IMR-90 (cell line): ENCODE measurements around the gene BARX1. TPM values are rescaled to one million over a fixed set of nuclear protein-coding genes. Genes with fewer than 3 reads are reported as not detected.

Experiments used
- ATAC-seq: fragments of 200-7000 bp; cut with Tn5 transposase; 2 replicates; pipeline ENCODE4 v1.9.1; 2020; ENCODE audit warnings: low read depth, mild to moderate bottlenecking, moderate library complexity
- BruUV-seq: library from RNA; stranded (reverse); fragments of 400-500 nt; replicated peaks from 2 replicates; lab custom pipeline; 2021; lab: Mats Ljungman, UMichigan
- CTCF ChIA-PET: fragments of 300-600 bp; formaldehyde crosslinking; extraction: SDS; loops from one replicate; lab custom pipeline; 2021; ENCODE audit warnings: antibody characterized with exemption; lab: Yijun Ruan, JAX
- POLR2A ChIA-PET: fragments of 300-600 bp; sonication (Branson Sonifier 250); formaldehyde crosslinking; loops from one replicate; lab custom pipeline; 2022; ENCODE audit warnings: antibody characterized with exemption; ENCODE audit not compliant: unreplicated experiment; lab: Charles Lee
- DNase-seq: peaks from one replicate; pipeline ENCODE4 v3.0.0; 2013
- H2AFZ ChIP-seq: replicated peaks from 2 replicates; pipeline ENCODE3; 2013; ENCODE audit warnings: low read length, mild to moderate bottlenecking; ENCODE audit not compliant: poor library complexity
- H2AK5ac ChIP-seq: 2 replicates; pipeline ENCODE4 v1.6.1; 2013; ENCODE audit warnings: low read depth, low read length, inconsistent platforms
- H2AK9ac ChIP-seq: replicated peaks from 2 replicates; pipeline ENCODE3; 2013; ENCODE audit warnings: mild to moderate bottlenecking, low read depth, low read length, moderate library complexity; ENCODE audit not compliant: poor library complexity
- H2BK120ac ChIP-seq: 2 replicates; pipeline ENCODE4 v1.6.1; 2013; ENCODE audit warnings: low read depth, low read length, inconsistent platforms
- H2BK15ac ChIP-seq: 3 replicates; pipeline ENCODE4 v1.6.1; 2013; ENCODE audit warnings: low read depth, low read length, inconsistent platforms
- H2BK20ac ChIP-seq: 2 replicates; pipeline ENCODE4 v1.6.1; 2013; ENCODE audit warnings: low read depth, mild to moderate bottlenecking, inconsistent platforms, low read length, moderate library complexity
- H2BK5ac ChIP-seq: 2 replicates; pipeline ENCODE4 v1.6.1; 2013; ENCODE audit warnings: mild to moderate bottlenecking, low read depth, low read length, inconsistent platforms; ENCODE audit not compliant: poor library complexity, severe bottlenecking
- H3K14ac ChIP-seq: replicated peaks from 2 replicates; pipeline ENCODE4 v1.6.1; 2013; ENCODE audit warnings: low read depth, low read length, inconsistent platforms
- H3K18ac ChIP-seq: 2 replicates; pipeline ENCODE4 v1.6.1; 2013; ENCODE audit warnings: low read depth, low read length, control low read depth
- H3K23ac ChIP-seq: 2 replicates; pipeline ENCODE4 v1.6.1; 2013; ENCODE audit warnings: low read depth, low read length, inconsistent platforms
- H3K27ac ChIP-seq: 2 replicates; pipeline ENCODE4 v1.5.1; 2013; ENCODE audit warnings: mild to moderate bottlenecking, control low read depth, low read length; ENCODE audit not compliant: insufficient read depth
- H3K27me3 ChIP-seq: 2 replicates; pipeline ENCODE4 v1.6.1; 2013; ENCODE audit warnings: low read length; ENCODE audit not compliant: control insufficient read depth, insufficient read depth
- H3K36me3 ChIP-seq: 2 replicates; pipeline ENCODE4 v1.6.1; 2013; ENCODE audit warnings: low read length, mixed read lengths; ENCODE audit not compliant: control insufficient read depth, insufficient read depth
- H3K4ac ChIP-seq: 2 replicates; pipeline ENCODE4 v1.6.1; 2013; ENCODE audit warnings: low read depth, low read length, inconsistent platforms
- H3K4me1 ChIP-seq: 2 replicates; pipeline ENCODE4 v1.6.1; 2013; ENCODE audit warnings: low read length, mixed read lengths; ENCODE audit not compliant: control insufficient read depth, insufficient read depth
- H3K4me2 ChIP-seq: 2 replicates; pipeline ENCODE4 v1.6.1; 2013; ENCODE audit warnings: low read depth, mild to moderate bottlenecking, control low read depth, low read length, moderate library complexity
- H3K4me3 ChIP-seq: 2 replicates; pipeline ENCODE4 v1.5.1; 2013; ENCODE audit warnings: low read depth, mild to moderate bottlenecking, control low read depth, low read length, moderate library complexity; ENCODE audit not compliant: insufficient read depth
- H3K56ac ChIP-seq: 2 replicates; pipeline ENCODE4 v1.6.1; 2013; ENCODE audit warnings: low read length, inconsistent platforms; ENCODE audit not compliant: insufficient read depth; ENCODE audit errors: extremely low read depth
- H3K79me1 ChIP-seq, 2 experiments: 2 replicates each; pipeline ENCODE4 v1.6.1; 2013; ENCODE audit warnings: low read length in 2 of 2, inconsistent platforms in 1 of 2, low read depth in 1 of 2
- H3K9ac ChIP-seq: 2 replicates; pipeline ENCODE4 v1.6.1; 2013; ENCODE audit warnings: low read depth, low read length, control low read depth
- H3K9me1 ChIP-seq: 2 replicates; pipeline ENCODE4 v1.6.1; 2013; ENCODE audit warnings: low read length, inconsistent platforms; ENCODE audit not compliant: insufficient read depth
- H3K9me3 ChIP-seq: 2 replicates; pipeline ENCODE4 v1.6.1; 2013; ENCODE audit warnings: low read length; ENCODE audit not compliant: control insufficient read depth, insufficient read depth
- H4K20me1 ChIP-seq: 2 replicates; pipeline ENCODE4 v1.6.1; 2013; ENCODE audit warnings: low read length, inconsistent platforms; ENCODE audit not compliant: insufficient read depth
- H4K5ac ChIP-seq: 2 replicates; pipeline ENCODE4 v1.6.1; 2013; ENCODE audit warnings: mild to moderate bottlenecking, low read depth, low read length, control low read depth
- H4K8ac ChIP-seq, 2 experiments: 2 replicates each; pipeline ENCODE4 v1.6.1; 2013; ENCODE audit warnings: low read depth in 2 of 2, low read length in 2 of 2, control low read depth in 1 of 2, inconsistent platforms in 1 of 2
- H4K91ac ChIP-seq: 2 replicates; pipeline ENCODE4 v1.6.1; 2013; ENCODE audit warnings: low read depth, low read length, inconsistent platforms; ENCODE audit not compliant: insufficient read depth
- MAZ ChIP-seq: IDR thresholded peaks from 2 replicates; pipeline ENCODE4 v1.6.1; 2012; ENCODE audit warnings: low read depth, mild to moderate bottlenecking, low read length, improper control_type of control experiment, moderate library complexity, borderline replicate concordance
- MXI1 ChIP-seq: IDR thresholded peaks from 2 replicates; pipeline ENCODE4 v1.6.1; 2012; ENCODE audit warnings: low read depth, mild to moderate bottlenecking, low read length, moderate library complexity, borderline replicate concordance
- WGBS, 2 experiments: methylation state at CpG; one replicate each; pipeline versions ENCODE4 v1.1.5 to v1.1.7; 2013; ENCODE audit warnings: missing lambda C conversion rate in 2 of 2; ENCODE audit not compliant: insufficient read length in 1 of 2; ENCODE audit errors: extremely low coverage in 2 of 2; 5-methylcytosine and 5-hydroxymethylcytosine counted together
- dilution Hi-C: fragments of 300-500 bp; cut with HindIII; formaldehyde crosslinking; loops from one replicate; pipeline ENCODE4 v1.14.3; 2018; ENCODE audit warnings: low sequenced_read_pairs; ENCODE audit not compliant: unreplicated experiment
- in situ Hi-C: fragments of 300-500 bp; cut with MboI; formaldehyde crosslinking; loops from 3 replicates; pipeline ENCODE4 v1.14.3; 2019; ENCODE audit warnings: low sequenced_read_pairs, inconsistent platforms, mixed read lengths
- intact Hi-C: fragments of 100-400 bp; cut with micrococcal nuclease; formaldehyde crosslinking; loops from 2 replicates; pipeline ENCODE4 v1.10.0; 2022
- polyA plus RNA-seq, 3 experiments: library from polyadenylated mRNA; depleted of rRNA; stranded (reverse); fragments of >200 nt; gene quantifications; 2 replicates each; pipeline ENCODE4 v1.2.3, GENCODE V29; 2012; ENCODE audit warnings: low replicate concordance in 1 of 3
- total RNA-seq: library from RNA; depleted of rRNA; stranded (reverse); fragments of >200 nt; gene quantifications from 2 replicates; pipeline ENCODE4 v1.2.3, GENCODE V29; 2012

BARX1 gene
- total and polyA plus RNA-seq, 2 of the 4 experiments (the other 2 are of a cell fraction): not detected

GRCh38 chr9:93969328-93969661 is 14.1 kb upstream of the BARX1 start:
- no TSS peak for BruUV-seq
- H2BK5ac ChIP-seq: no peak overlapping the region
- H4K8ac ChIP-seq: no peak overlapping the region
- no peaks in the 10 kb centered on the region for H3K9me1 ChIP-seq
- H3K56ac ChIP-seq: no peak overlapping the region
- DNase-seq: no peak
- no peak overlapping the region for H2AK9ac ChIP-seq
- H3K36me3 ChIP-seq: no peaks in the 10 kb centered on the region
- peaks cover 7% of the 10 kb centered on the region; the same call in 1 of the 2 replicates for H3K4me1 ChIP-seq
- H3K79me1 ChIP-seq: no peaks in the 10 kb centered on the region
- intact Hi-C loops: loop anchor here (10.0 kb wide), 1 partner anchor 804 kb away; no protein-coding TSS in a partner anchor
- dilution Hi-C loops: no loop called here
- in situ Hi-C loops: loop anchor here (25.0 kb wide), 2 partner anchors 557 to 807 kb away; no protein-coding TSS in a partner anchor
- H3K18ac ChIP-seq: no peak overlapping the region
- POLR2A ChIA-PET: no interaction called here
- no peak for ATAC-seq
- no peak overlapping the region for H2AK5ac ChIP-seq
- CTCF ChIA-PET: no interaction called here
- H4K91ac ChIP-seq: no peak overlapping the region
- no peaks in the 10 kb centered on the region for H4K20me1 ChIP-seq
- TF ChIP-seq MAZ: no peak
- TF ChIP-seq MXI1: no peak
- no peak overlapping the region for H3K4ac ChIP-seq
- no peak overlapping the region for H3K4me2 ChIP-seq
- H2BK120ac ChIP-seq: no peak overlapping the region
- H2AFZ ChIP-seq: no peak overlapping the region
- H3K9me3 ChIP-seq: no peaks in the 10 kb centered on the region
- H2BK15ac ChIP-seq: no peak overlapping the region
- no peak overlapping the region for H4K5ac ChIP-seq
- H3K27ac ChIP-seq: no peak overlapping the region
- no peak overlapping the region for H3K14ac ChIP-seq
- H3K27me3 ChIP-seq: peaks cover 6% of the 10 kb centered on the region; the same call in 1 of the 2 replicates
- no CpG with 5 or more reads among the region's 3 CpGs for WGBS, 2 experiments
- H3K4me3 ChIP-seq: no peak overlapping the region
- H2BK20ac ChIP-seq: no peak overlapping the region
- H3K23ac ChIP-seq: no peak overlapping the region
- H3K9ac ChIP-seq: no peak overlapping the region
